Psoas muscle (tissue), 8 donors: ENCODE data around the gene CCDC88C. TPM values are rescaled to one million over a fixed set of nuclear protein-coding genes. Genes with fewer than 3 reads are reported as not detected.

Experiments used
- ATAC-seq, 4 donors: fragments of 200-7000 bp; cut with Tn5 transposase; one replicate each; pipeline ENCODE4 v1.9.1; 2020; ENCODE audit warnings: moderate library complexity in 3 of 4, mild to moderate bottlenecking in 2 of 4
- DNase-seq, 2 donors: peaks; one replicate each; pipeline ENCODE4 v3.0.0-alpha.2; 2020
- H3K27ac ChIP-seq: fragments of 200-600 bp; one replicate; pipeline ENCODE4 v1.8.0; 2022
- H3K27me3 ChIP-seq, 3 donors: fragments of 200-600 bp in 1 of 3; one replicate each; pipeline versions ENCODE4 v1.6.1 to v1.8.0; 2013 to 2022; ENCODE audit warnings: low read length in 2 of 3, mild to moderate bottlenecking in 2 of 3, moderate library complexity in 1 of 3; ENCODE audit not compliant: insufficient read depth in 3 of 3
- H3K36me3 ChIP-seq, 2 donors: fragments of 200-600 bp in 1 of 2; one replicate each; pipeline versions ENCODE4 v1.6.1 to v1.8.0; 2013 to 2022; ENCODE audit warnings: low read depth in 1 of 2, mild to moderate bottlenecking in 1 of 2, moderate library complexity in 1 of 2; ENCODE audit not compliant: insufficient read depth in 1 of 2
- H3K4me1 ChIP-seq: fragments of 200-600 bp; one replicate; pipeline ENCODE4 v1.8.0; 2022
- H3K4me3 ChIP-seq: fragments of 200-600 bp; one replicate; pipeline ENCODE4 v1.8.0; 2022; ENCODE audit warnings: mild to moderate bottlenecking
- H3K9me3 ChIP-seq: fragments of 200-600 bp; one replicate; pipeline ENCODE4 v1.8.0; 2022
- WGBS, 3 donors: extraction: QIAGEN DNeasy Blood & Tissue Kit; methylation state at CpG; one replicate each; pipeline versions ENCODE4 v1.1.6 to v1.1.7; 2013; 5-methylcytosine and 5-hydroxymethylcytosine counted together
- intact Hi-C, 2 donors: fragments of 100-400 bp; cut with DNase I; formaldehyde crosslinking; loops; one replicate each; pipeline versions ENCODE4 v1.11.0 to v1.14.2; 2022
- long read RNA-seq, 2 donors: library from polyadenylated mRNA; unstranded; transcript quantifications; one replicate each; pipeline ENCODE4 v2.0.0, GENCODE V29; 2021
- polyA plus RNA-seq, 3 donors: library from polyadenylated mRNA; stranded (reverse); fragments of 200-250 nt; gene quantifications; one replicate each; pipeline ENCODE4 v1.2.3, GENCODE V29; 2013
- total RNA-seq, 4 donors: library from RNA; stranded (reverse); fragmentation: NEBNext Ultra II Directional in 2 of 4; extraction: Animal tissue kit (Norgen Biotek cat#: 25700) in 2 of 4; gene quantifications; one replicate each; pipeline versions ENCODE4 v1.2.1 to v1.2.4, GENCODE V29; 2021 to 2023
- TF ChIP-seq, protein P1 (sequence below): fragments of 200-600 bp; IDR thresholded peaks from one replicate; pipeline ENCODE4 v1.8.0; 2022; ENCODE audit warnings: antibody characterized with exemption
- donor health status: healthy with polysubstance abuse.
- donor health status: DM: no; HTN: no; CAD: no; lungs with moderate emphysema.
- donor health status: Bipolar disorder and iron deficiency.
- donor health status: healthy.
- donor health status: DM: yes; HTN: yes; CAD: no.
- donor health status: DM: no; HTN: no; CAD: no.
- donor health status: DM: no; HTN: no; CAD: no.
- donor health status: DM: yes; HTN: yes; CAD: no.

CCDC88C gene
- 1 to 10 TPM; 2.4 to 3.9 (median 2.9) TPM for total RNA-seq
- polyA plus RNA-seq: 1 to 10 TPM in 2 of 3 donors, under 1 TPM in 1; 0.49 to 1.3 (median 1.2) TPM
- long read RNA-seq, donor 1, partial matches to known transcripts: 2 of 4 reads
- long read RNA-seq, donor 1, other reads (novel, unspliced or antisense): 2 of 4 reads
- long read RNA-seq, donor 2, partial matches to known transcripts: 4 of 4 reads
- long read RNA-seq, donor 2, other reads (novel, unspliced or antisense): 0 of 4 reads

DNA sequence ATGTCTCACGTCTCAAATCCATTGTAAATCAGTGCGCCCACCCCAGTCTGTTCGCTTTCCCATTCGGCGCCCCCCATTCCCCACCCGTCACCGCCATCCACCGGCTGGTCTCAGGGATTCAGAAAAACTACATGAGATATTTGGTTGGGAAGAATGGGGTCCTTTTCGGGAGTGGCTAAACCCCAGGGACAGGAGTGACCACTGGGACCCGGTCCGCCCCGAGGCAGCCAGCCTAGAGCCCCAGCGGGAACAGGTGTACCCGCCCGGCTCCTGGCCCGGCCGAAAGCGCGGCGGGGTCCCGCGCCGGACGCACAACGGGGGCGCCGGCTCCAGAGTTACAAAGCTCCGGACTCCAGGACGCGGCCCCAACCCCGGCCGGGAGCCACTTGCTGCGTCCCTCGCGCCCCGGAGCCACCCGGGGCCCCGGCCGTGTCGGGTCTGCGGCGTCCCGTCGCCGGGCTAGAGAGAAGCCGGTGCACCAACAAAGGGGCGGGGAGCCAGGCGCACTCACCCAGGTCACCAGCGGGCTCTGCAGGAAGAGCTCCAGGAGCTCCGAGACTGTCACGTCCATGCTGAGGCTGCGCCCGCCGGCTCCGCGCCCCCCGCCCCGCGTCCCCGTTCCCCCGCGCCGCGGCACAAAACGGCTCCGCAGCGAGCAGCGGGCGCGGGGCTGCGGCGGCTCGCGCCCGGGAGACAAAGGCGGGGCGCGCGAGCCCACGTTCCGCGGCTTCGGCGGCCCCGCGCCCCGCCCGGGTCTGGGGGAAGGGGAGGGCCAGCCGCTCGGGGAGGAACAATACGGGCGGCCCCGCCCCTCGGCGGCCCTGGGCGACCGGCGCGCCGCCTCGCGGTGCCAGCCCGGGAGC is at the start of gene CCDC88C:
Gene CCDC88C, minus strand, starts transcription at position 701 of the 863 bp plus-strand sequence. Its CDS starts 130 bp downstream, at position 571.
- 2 to 6% (median 5%) methylated on average over 46 to 100 of the region's 103 CpGs for WGBS, 3 donors
- TF ChIP-seq, protein P1, sequence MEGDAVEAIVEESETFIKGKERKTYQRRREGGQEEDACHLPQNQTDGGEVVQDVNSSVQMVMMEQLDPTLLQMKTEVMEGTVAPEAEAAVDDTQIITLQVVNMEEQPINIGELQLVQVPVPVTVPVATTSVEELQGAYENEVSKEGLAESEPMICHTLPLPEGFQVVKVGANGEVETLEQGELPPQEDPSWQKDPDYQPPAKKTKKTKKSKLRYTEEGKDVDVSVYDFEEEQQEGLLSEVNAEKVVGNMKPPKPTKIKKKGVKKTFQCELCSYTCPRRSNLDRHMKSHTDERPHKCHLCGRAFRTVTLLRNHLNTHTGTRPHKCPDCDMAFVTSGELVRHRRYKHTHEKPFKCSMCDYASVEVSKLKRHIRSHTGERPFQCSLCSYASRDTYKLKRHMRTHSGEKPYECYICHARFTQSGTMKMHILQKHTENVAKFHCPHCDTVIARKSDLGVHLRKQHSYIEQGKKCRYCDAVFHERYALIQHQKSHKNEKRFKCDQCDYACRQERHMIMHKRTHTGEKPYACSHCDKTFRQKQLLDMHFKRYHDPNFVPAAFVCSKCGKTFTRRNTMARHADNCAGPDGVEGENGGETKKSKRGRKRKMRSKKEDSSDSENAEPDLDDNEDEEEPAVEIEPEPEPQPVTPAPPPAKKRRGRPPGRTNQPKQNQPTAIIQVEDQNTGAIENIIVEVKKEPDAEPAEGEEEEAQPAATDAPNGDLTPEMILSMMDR: no peak
- Histone ChIP-seq H3K27me3 (peaks cover 0 to 19% (median 10%) of the 10 kb centered on the region in 3 donors), H3K9me3 (no peaks in the 10 kb centered on the region), H3K4me1 (peaks cover 4% of the 10 kb centered on the region), H3K4me3 (peak within 1 kb of the TSS; percentile 66), H3K27ac (no peak within 1 kb of the TSS), H3K36me3 (no peaks in the 10 kb centered on the region)
- intact Hi-C loops: loop anchor here in 1 of 2 donors (5.0 kb wide), 1 partner anchor 95 kb away; no protein-coding TSS in a partner anchor
- ATAC-seq (peak; percentile 7 to 52 (median 36)), DNase-seq (peak; percentile 65)

DNA sequence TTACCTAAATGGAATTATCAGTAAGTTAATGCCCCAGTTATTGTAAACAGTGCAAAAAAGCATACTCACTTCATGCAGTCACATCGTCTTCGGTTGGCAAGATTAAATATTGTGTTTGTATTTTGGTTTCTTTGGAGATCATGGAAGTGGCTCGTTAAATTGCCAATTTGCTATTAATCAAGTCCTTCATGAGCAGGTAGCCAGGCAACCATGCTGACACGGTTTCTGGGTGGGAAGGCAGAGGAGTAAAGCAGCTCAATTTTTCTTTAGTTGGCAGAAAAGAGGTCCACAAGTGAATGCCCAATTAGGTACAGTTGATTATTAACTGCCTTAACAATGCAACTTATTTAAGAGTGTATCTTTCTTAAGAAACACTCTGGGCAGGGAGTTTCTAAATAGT is 48.6 kb upstream of the CCDC88C start:
- TF ChIP-seq, protein P1: no peak
- intact Hi-C loops: no loop called here
- no peak for DNase-seq

GRCh38 chr14:91464615-91465205 is 47.1 kb upstream of the CCDC88C start:
- H3K36me3 ChIP-seq: peaks cover 9 to 95% of the 10 kb centered on the region in 2 donors
- intact Hi-C loops: no loop called here
- TF ChIP-seq, protein P1: no peak

More for the DNA sequence above, 48.6 kb upstream of the CCDC88C start:
- ATAC-seq: no peak
- peaks cover 16 to 95% of the 10 kb centered on the region in 2 donors for H3K36me3 ChIP-seq
- H3K27ac ChIP-seq: no peak overlapping the region
- no peak overlapping the region for H3K4me3 ChIP-seq
- no peaks in the 10 kb centered on the region for H3K9me3 ChIP-seq
- 36 to 47% (median 43%) methylated on average over 4 of the region's 4 CpGs for WGBS, 3 donors
- H3K27me3 ChIP-seq: no peaks in the 10 kb centered on the region
- no peaks in the 10 kb centered on the region for H3K4me1 ChIP-seq

GRCh38 chr14:91458612-91459011 is 41.0 kb upstream of the CCDC88C start:
- DNase-seq (no peak), ATAC-seq (no peak)
- Histone ChIP-seq H3K4me3 (no peak overlapping the region), H3K27ac (no peak overlapping the region), H3K4me1 (no peaks in the 10 kb centered on the region), H3K36me3 (peaks cover 2 to 94% of the 10 kb centered on the region in 2 donors), H3K9me3 (no peaks in the 10 kb centered on the region), H3K27me3 (no peaks in the 10 kb centered on the region)
- intact Hi-C loops: no loop called here
- WGBS, 3 donors: 88 to 89% (median 89%) methylated on average over 5 of the region's 5 CpGs
- TF ChIP-seq, protein P1: no peak

More at GRCh38 chr14:91464615-91465205, 47.1 kb upstream of the CCDC88C start:
- DNase-seq (no peak), ATAC-seq (no peak)
- Histone ChIP-seq H3K27me3 (no peaks in the 10 kb centered on the region), H3K4me3 (no peak overlapping the region), H3K9me3 (no peaks in the 10 kb centered on the region), H3K27ac (no peak overlapping the region), H3K4me1 (no peaks in the 10 kb centered on the region)
- 64 to 84% (median 67%) methylated on average over 3 of the region's 3 CpGs for WGBS, 3 donors
